NCI-H1417 (cell line): ENCODE measurements around the gene TAMM41.
"Not testable (repeated sequence)": the region's sequence is repeated elsewhere in the genome, so short reads cannot be mapped to it uniquely, and the experiment has no call there.

Source experiments
- DNase-seq, 3 experiments: peaks; one replicate each; lab custom pipeline; 2025; lab: John Stamatoyannopoulos, UW

Gene TAMM41

GRCh38 chr3:11769704-11770476 is 76.8 kb downstream of the TAMM41 start:
- DNase-seq: peak in 1 of 3 experiments; percentile 34

- DNase-seq: no peak
Observed at GRCh38 chr3:11768604-11769003, 78.1 kb downstream of the TAMM41 start.

- no peak for DNase-seq
Observed at GRCh38 chr3:11764931-11765363, 81.7 kb downstream of the TAMM41 start.

- no peak for DNase-seq
Observed at GRCh38 chr3:11759996-11760395, 86.7 kb downstream of the TAMM41 start.

- no peak for DNase-seq
Observed at GRCh38 chr3:11757929-11758328, 88.8 kb downstream of the TAMM41 start.

GRCh38 chr3:11757441-11757875 is 89.2 kb downstream of the TAMM41 start:
- no peak for DNase-seq

GRCh38 chr3:11755276-11755675 is 91.4 kb downstream of the TAMM41 start:
- DNase-seq: no peak

- DNase-seq: not testable (repeated sequence)
Observed at GRCh38 chr3:11752254-11752653, 94.4 kb downstream of the TAMM41 start.

GRCh38 chr3:11748306-11748705 is 98.4 kb downstream of the TAMM41 start:
- not testable (repeated sequence) for DNase-seq
